Thyroid gland (tissue), 4 donors: ENCODE data around the gene SLC26A4. TPM values are rescaled to one million over a fixed set of nuclear protein-coding genes. Genes with fewer than 3 reads are reported as not detected.

Experiments used
- DNase-seq, 2 donors: peaks; one replicate each; pipeline ENCODE4 v3.0.0-alpha.2; 2019
- H3K27ac ChIP-seq, 3 donors: fragments of 200-600 bp; sonication (generic); 1 replicate in 2 of 3; 2 replicates in 1 of 3; pipeline ENCODE4 v1.5.1; 2016 to 2019; ENCODE audit warnings: mild to moderate bottlenecking in 1 of 3, moderate library complexity in 1 of 3
- H3K27me3 ChIP-seq: fragments of 200-600 bp; sonication (generic); one replicate; pipeline ENCODE4 v1.5.1; 2019
- H3K36me3 ChIP-seq, 2 donors: fragments of 200-600 bp; sonication (generic); one replicate each; pipeline ENCODE4 v1.5.1; 2016 to 2019
- H3K4me1 ChIP-seq, 2 donors: fragments of 200-600 bp; sonication (generic); one replicate each; pipeline ENCODE4 v1.5.1; 2017 to 2019
- H3K4me3 ChIP-seq, 3 donors: fragments of 200-600 bp; sonication (generic); replicated peaks in 1 of 3; 1 replicate in 2 of 3; 2 replicates in 1 of 3; pipeline ENCODE4 v1.5.1; 2016; ENCODE audit warnings: mild to moderate bottlenecking in 1 of 3
- H3K9me3 ChIP-seq: fragments of 200-600 bp; sonication (generic); one replicate; pipeline ENCODE4 v1.5.1; 2017
- CTCF ChIP-seq, 6 experiments: fragments of 200-600 bp in 3 of 6; fragments of 450-650 bp in 3 of 6; sonication (generic) in 3 of 6; IDR thresholded peaks; one replicate each; pipeline ENCODE4 v1.5.1; 2016 to 2019; ENCODE audit warnings: antibody characterized with exemption in 6 of 6, mild to moderate bottlenecking in 2 of 6, inconsistent platforms in 1 of 6, moderate library complexity in 1 of 6
- POLR2A ChIP-seq, 2 donors: fragments of 450-650 bp; IDR thresholded peaks; one replicate each; pipeline ENCODE4 v1.6.1; 2017; ENCODE audit warnings: antibody characterized with exemption in 2 of 2, mild to moderate bottlenecking in 2 of 2, moderate library complexity in 1 of 2
- WGBS, 2 donors: methylation state at CpG; one replicate each; pipeline ENCODE4 v1.1.5; 2017; 5-methylcytosine and 5-hydroxymethylcytosine counted together
- intact Hi-C: fragments of 100-400 bp; cut with DNase I; formaldehyde crosslinking; loops from one replicate; pipeline ENCODE4 v1.15.1; 2023
- total RNA-seq, 4 donors: library from RNA; depleted of rRNA; stranded (reverse); fragments of >200 nt; gene quantifications; one replicate each; pipeline ENCODE4 v1.2.3, GENCODE V29; 2016

The SLC26A4 gene
- total RNA-seq, 4 donors from 2014 or later: 193 to 299 (median 254) TPM

GRCh38 chr7:107642501-107642900 lies 18.1 kb upstream of the SLC26A4 start:
- Histone ChIP-seq H3K36me3 (no peaks in the 10 kb centered on the region), H3K27me3 (no peaks in the 10 kb centered on the region), H3K4me3 (no peak overlapping the region), H3K27ac (no peak overlapping the region), H3K9me3 (no peaks in the 10 kb centered on the region), H3K4me1 (peaks cover 0 to 11% of the 10 kb centered on the region in 2 donors)
- DNase-seq: no peak
- 72 to 75% methylated on average over 4 of the region's 4 CpGs for WGBS, 2 donors
- TF ChIP-seq POLR2A (IDR thresholded peaks at IDR 0.05): no peak
- no peak for TF ChIP-seq CTCF (IDR thresholded peaks at IDR 0.05)
- intact Hi-C loops: no loop called here

DNA sequence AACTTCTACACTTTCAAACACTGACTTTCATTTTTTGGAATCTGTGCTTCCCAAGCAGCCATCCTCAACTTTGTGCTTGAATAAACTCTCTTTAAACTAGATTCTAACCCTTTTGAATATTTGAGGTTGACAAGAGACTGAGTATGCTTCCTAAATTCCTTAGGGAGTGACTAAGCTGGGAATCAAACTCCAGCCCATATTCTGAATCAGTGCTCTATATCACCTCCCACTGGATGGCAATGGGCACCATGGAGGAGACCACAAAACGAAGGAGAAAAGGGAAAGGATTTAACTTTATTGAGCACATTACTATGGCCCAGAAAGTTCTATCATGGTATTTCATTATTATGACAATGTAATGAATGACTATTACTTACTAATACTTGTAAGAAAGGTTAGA lies 17.2 kb upstream of the SLC26A4 start:
- TF ChIP-seq CTCF (IDR thresholded peaks at IDR 0.05): no peak
- TF ChIP-seq POLR2A (IDR thresholded peaks at IDR 0.05): no peak

DNA sequence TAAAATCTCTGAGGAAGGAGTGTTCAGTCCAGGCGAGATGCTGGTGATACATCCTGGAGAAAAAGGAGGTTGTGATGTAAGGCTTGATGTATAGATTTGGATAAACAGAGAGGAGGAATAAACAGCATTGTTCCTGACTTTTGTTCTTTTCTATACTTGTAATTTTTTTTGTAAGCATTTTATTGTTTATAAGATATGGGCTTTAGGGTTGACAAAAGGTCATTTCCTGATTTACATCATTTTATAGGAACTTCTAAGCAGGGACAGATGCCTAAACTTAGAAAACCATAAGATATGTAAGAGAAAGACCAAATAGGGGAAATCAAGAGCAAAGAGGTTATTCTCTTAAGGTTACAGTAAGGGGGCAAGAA lies 16.7 kb upstream of the SLC26A4 start:
- intact Hi-C loops: no loop called here
- Histone ChIP-seq H3K36me3 (no peaks in the 10 kb centered on the region), H3K4me3 (no peak overlapping the region), H3K4me1 (peaks cover 0 to under 1% of the 10 kb centered on the region in 2 donors), H3K27ac (no peak overlapping the region), H3K9me3 (no peaks in the 10 kb centered on the region), H3K27me3 (no peaks in the 10 kb centered on the region)
- TF ChIP-seq CTCF (IDR thresholded peaks at IDR 0.05) (no peak), POLR2A (IDR thresholded peaks at IDR 0.05) (no peak)
- no peak for DNase-seq
- WGBS, 2 donors: 86 to 89% methylated on average over 1 of the region's 1 CpG

More for the DNA sequence above, 17.2 kb upstream of the SLC26A4 start:
- H3K27ac ChIP-seq: no peak overlapping the region
- no peak for DNase-seq
- no peaks in the 10 kb centered on the region for H3K27me3 ChIP-seq
- 74 to 82% methylated on average over 1 of the region's 1 CpG for WGBS, 2 donors
- peaks cover 0 to 4% of the 10 kb centered on the region in 2 donors for H3K4me1 ChIP-seq
- intact Hi-C loops: no loop called here
- no peak overlapping the region for H3K4me3 ChIP-seq
- H3K9me3 ChIP-seq: no peaks in the 10 kb centered on the region
- H3K36me3 ChIP-seq: no peaks in the 10 kb centered on the region

- H3K4me3 ChIP-seq: no peak overlapping the region
- intact Hi-C loops: no loop called here
- H3K9me3 ChIP-seq: no peaks in the 10 kb centered on the region
- DNase-seq: no peak
- H3K27ac ChIP-seq: no peak overlapping the region
- no peaks in the 10 kb centered on the region for H3K36me3 ChIP-seq
- 78 to 81% methylated on average over 9 of the region's 9 CpGs for WGBS, 2 donors
- TF ChIP-seq POLR2A (IDR thresholded peaks at IDR 0.05): no peak
- no peak for TF ChIP-seq CTCF (IDR thresholded peaks at IDR 0.05)
- H3K4me1 ChIP-seq: no peaks in the 10 kb centered on the region
- no peaks in the 10 kb centered on the region for H3K27me3 ChIP-seq
Observed at GRCh38 chr7:107644309-107644974, 16.2 kb upstream of the SLC26A4 start.

GRCh38 chr7:107652642-107653041 lies 8.0 kb upstream of the SLC26A4 start:
- H3K9me3 ChIP-seq: no peaks in the 10 kb centered on the region
- 97 to 98% methylated on average over 5 of the region's 5 CpGs for WGBS, 2 donors
- H3K27ac ChIP-seq: no peak overlapping the region
- no peak for DNase-seq
- intact Hi-C loops: no loop called here
- no peaks in the 10 kb centered on the region for H3K36me3 ChIP-seq
- TF ChIP-seq CTCF (IDR thresholded peaks at IDR 0.05) (no peak), POLR2A (IDR thresholded peaks at IDR 0.05) (no peak)
- no peak overlapping the region for H3K4me3 ChIP-seq
- peaks cover 0 to under 1% of the 10 kb centered on the region in 2 donors for H3K4me1 ChIP-seq
- H3K27me3 ChIP-seq: no peaks in the 10 kb centered on the region
